RCC 7860 (cell line): ENCODE results near the gene VSIG2.
"Not testable (repeated sequence)": the region's sequence is repeated elsewhere in the genome, so short reads cannot be mapped to it uniquely, and the experiment has no call there.

Source experiments
- DNase-seq: peaks from one replicate; pipeline ENCODE4 v3.0.0-alpha.2; 2015; ENCODE audit warnings: low spot score
- FAIRE-seq: peaks from 2 replicates; lab custom pipeline; 2012; peaks lifted over from hg19 to GRCh38; lab: Jason Lieb, UNC

VSIG2 gene, protein sequence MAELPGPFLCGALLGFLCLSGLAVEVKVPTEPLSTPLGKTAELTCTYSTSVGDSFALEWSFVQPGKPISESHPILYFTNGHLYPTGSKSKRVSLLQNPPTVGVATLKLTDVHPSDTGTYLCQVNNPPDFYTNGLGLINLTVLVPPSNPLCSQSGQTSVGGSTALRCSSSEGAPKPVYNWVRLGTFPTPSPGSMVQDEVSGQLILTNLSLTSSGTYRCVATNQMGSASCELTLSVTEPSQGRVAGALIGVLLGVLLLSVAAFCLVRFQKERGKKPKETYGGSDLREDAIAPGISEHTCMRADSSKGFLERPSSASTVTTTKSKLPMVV

DNA sequence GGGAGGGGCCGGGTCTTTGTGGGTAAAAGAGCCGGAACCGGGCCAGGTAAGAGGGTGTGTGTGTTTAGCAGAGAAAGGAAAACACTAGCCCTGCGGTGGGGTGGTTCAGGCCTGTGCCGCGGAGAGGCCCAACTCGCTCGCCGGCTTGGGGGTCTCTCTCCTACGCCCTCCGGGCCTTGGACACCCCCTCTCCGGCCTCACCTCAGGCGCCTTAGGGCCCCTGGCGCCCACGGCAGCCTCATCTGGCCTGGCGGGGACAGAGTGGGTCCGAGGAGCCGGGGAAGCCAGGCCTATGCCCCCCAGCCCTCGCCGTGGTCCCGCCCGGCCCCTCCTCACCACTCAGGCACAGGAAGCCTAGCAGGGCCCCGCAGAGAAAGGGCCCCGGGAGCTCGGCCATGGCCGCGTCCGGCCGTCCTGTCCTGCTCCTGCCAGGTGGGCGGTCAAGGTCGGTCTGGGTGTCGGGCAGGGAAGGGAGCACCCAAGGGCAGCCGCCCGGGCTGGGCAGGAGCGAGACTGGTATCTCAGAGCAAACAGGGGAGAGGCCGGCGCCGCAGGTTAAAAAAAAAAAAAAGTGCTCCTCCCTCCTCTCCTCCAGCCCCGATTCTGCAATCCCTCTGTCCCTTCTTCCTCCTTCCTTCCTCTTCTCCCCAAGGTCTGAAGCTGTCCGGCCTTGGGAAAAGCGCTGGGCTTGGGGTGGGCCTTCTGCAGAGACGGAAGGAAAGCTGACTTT, at the start of gene VSIG2:
VSIG2 (minus strand) TSS at position 515 of the 730 bp plus-strand sequence; CDS start at position 397, 118 bp downstream.
- FAIRE-seq: no peak
- no peak for DNase-seq

DNA sequence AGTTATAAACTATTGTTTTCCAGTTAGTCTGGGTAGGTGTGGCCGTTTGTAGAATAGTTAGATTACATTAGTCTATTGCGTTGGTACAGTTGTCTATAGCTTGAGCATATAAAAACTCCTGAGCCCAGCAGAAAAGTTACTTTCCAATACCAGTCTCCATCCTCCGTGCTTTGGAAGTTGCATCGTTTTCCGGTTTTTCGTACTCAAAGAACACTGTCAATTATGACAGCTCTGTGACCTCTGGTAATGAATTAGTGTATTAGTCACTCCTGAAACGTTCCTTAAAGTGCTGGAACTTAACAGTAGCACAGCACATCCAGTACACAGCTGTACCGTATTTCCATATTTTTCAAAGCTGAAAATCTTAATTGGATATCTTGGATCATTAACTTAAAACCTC, 49.0 kb upstream of the VSIG2 start:
- no peak for FAIRE-seq
- DNase-seq: peak; percentile 28

DNA sequence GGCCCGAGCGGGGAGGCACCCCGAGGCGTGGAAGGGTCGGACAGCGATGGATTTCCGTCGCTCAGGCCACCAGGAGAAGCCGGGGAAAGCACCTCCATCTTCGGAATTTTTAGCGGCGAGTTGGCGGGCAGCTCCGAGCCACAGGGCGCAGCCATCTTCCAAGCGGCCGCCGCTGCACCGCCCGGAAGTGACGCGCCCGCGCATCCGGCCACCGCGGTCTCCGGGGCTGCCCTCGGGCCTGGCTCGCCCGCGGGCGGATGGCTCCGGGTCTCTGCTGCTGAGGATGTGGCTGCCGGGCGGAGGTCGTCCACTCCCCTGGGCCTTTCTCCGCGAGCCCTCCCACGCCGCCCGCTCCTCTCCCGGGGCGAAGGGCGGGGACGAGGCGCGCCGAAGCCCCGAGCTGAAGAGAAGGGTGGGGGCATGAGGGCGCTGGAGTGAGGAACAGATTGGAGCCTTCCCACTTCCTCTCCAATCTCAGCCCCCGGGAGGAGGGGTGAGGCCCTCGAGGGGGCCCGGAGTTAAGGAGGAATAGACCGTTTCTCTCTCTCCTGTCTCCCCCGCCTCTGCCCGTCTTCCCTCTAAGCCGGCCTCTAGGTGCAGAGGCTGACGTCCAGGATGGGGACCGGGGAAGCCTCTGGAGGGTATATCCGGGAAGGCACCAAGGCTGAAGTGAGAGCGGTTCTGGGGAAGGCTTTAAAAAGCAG, 48.3 kb upstream of the VSIG2 start, which contains the start of gene MSANTD2:
MSANTD2 (minus strand) TSS at position 181 of the 704 bp plus-strand sequence; CDS start at position 155, 26 bp downstream.
- DNase-seq (peak; percentile 37), FAIRE-seq (no peak)

DNA sequence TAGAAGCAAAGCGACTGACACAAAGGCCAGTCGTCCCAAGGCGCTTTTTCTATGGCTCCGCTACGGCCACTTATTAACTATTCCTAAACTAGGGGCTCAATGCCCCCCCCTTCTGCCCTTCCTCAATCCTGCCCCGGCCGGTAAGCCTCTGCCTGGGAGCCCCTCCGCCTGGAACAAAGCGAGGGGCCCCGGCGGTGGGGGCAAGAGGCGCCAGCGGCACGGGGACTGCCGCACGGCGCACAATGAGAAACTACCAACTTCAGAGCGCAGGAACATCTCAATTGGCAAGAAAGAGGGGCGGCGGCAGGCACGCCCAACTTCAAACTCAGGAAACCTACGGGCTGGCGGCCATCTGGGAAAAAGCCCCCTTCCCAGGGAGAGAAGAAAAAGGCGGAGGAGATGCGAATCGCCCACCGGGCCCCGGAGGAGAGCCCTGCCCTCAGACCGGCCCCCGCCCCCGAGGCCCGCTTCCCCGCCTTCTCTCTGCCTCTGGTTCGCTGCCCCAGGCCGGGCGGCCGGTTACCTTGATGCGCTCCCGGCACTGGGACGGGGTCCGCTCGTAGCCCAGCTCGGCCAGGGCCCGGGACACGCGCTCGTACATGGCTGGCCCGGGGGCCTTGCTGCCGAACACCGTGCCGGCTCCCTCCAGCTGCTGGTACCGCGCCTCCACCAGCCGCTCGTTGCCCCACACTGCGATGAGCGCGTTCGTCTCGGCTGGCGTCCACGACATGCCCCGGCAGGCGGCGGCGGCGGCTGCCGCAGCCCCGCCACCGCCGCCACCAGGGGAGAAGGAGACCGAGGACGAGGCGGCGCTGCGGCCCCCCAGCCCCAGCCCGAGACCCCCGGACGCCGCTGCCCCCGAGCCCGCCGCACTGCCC, 47.5 kb upstream of the VSIG2 start:
- DNase-seq (no peak), FAIRE-seq (no peak)

DNA sequence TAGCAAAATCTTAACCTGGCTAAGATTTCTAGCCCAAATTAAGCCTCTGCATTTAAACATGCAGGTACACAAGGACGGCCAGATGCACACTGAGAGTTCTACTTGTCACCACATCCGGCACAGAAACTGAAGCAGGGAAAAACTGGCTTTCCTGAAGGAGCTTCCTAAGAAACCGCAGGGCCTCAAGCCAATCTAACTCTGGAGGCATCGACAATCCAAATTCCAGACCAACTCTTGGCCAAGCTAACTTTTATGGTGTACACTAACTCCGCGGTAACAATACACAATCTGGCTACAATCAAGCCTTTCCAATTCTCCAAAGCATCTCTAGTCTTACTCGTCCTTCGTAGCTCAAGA, 46.9 kb upstream of the VSIG2 start:
- DNase-seq (peak; percentile 45), FAIRE-seq (no peak)

DNA sequence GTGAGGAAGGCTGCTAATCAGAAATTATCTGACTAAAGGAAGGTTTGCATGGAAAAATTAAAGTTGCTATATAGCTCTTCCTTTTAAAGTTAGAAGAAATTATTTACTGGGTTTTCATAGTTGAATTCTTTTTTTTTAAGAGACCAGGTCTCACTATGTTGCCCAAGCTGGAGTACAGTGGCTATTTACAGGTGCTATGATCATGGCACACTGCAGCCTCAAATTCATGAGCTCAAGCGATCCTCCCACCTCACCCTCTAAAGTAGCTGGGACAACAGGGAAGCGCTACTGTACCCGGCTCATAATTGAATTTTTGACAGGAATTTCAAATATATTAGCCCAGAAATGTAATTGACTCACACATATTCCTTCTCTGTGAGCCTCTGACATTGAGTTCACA, 44.3 kb upstream of the VSIG2 start:
- FAIRE-seq: no peak
- no peak for DNase-seq

DNA sequence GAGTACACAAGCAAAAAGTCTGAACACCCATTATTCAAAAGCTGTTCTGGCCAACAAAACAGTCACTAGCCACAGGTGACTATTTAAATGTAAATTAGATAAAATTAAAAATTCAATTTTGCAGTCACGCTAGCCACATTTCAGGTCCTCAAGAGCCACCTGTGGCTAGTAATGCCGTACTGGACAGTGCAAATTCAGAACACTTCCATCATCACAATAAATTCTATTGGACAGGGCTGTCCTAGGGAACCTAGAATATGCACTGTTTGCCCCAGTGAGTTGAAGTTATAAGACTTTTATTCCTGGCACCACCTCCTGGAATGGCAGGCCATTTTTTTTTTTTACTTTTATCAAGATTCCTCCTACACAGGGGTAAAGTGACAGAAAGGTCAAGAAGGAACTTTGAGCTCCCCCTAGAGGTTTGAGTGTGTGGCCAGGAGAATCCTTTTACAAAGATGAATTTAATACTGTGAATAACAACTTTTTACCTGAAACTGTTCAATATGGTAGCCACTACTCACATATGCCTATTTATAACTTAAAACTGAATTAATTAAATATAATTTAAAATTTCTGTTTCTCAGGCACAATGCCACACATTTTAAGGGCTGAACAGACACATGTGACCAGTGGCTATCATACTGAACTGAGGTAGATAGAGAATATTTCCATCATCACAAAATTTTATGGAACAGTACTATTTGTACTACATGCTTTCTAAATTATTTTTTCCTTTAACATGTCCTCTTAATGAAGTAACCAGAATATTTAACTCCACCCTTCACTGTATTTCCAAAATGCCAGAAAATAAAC, 41.6 kb upstream of the VSIG2 start:
- FAIRE-seq: peak; percentile 66
- DNase-seq: peak; percentile 18

DNA sequence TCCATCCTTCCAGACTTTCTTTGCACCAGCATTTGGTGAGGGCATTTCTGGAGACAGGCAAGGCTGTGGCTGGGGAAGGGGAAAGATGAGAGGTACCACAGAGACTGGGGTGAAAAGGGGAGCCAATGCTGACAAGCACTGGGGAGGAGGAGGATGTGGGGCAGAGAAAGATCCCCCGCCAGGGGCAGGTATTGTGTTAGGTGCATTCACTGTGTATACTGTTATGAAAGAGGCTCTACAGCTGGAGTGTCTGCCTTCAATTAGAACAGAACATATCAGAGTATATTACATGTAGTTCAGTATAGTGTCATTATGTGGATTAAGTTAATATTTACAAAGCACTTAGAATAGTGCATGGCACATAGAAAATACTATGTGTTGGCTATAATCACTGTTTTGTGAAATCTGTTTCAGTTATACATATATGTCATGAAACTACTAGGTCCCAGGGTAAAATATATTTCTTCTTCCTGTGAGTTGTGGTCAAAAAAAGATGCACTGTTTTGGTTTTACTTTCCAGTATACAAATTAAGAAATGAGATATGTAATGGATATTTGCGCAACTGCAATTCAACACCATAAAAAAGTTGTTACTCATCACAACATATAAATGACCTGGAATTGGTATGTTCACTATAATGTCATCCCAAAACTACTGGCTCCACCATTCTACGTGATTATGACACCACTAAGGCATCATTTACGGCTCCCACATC, 39.7 kb upstream of the VSIG2 start:
- DNase-seq (no peak), FAIRE-seq (no peak)

DNA sequence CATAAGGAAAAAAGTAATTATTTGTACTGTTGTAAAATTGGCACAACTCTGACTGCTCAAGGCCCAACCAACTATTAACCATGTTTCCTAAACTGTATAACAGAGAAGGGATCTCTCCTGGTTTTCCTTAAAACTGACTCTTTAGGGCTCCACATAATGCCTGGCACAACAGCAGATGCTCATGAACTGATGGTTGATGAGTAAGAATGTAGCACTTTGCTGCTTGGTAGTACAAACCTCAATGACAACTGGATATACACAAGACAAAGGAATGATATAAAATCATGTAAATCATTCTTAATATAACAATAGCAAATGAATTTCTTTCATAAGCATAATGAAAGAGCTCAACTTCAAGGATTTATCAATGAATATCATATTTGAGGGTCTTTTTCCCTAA, 36.5 kb upstream of the VSIG2 start:
- DNase-seq (no peak), FAIRE-seq (no peak)

DNA sequence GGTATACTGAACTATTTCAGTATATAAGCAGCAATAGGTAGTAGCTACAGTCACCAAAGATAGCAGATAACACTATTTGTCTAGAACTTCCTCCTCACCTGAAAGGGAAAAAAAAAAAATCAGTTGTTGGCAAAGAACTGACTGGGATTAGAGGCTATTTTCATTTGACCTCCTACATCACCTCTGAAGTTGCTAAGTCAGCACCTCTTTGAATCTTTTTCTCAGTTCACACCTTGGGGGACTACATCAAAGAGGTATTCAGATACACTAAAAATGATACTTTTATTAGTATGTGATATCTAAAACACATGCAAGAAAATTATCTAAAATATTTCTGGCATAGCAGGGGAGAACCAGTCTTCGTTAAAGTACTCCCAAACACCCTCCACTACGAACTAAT, 32.0 kb upstream of the VSIG2 start:
- DNase-seq (no peak), FAIRE-seq (no peak)

DNA sequence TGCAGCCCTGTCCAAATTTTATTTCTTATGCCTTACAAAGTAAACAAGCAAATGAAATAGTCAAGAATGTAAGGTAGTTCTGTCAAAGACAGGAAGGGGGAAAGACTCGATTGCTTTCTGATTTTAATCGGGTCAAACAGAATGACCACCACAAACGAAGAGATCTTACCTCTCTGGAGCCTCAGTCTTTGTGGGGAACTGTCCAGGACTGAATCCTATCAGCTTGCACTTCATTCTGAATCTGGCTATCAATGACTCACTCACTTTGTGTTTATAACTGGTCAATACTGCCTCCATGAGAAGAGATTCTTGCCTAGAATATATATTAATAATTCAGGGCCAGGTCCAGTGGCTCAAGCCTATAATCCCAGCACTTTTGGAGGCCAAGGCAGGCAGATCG, 30.9 kb upstream of the VSIG2 start:
- DNase-seq: no peak
- no peak for FAIRE-seq

DNA sequence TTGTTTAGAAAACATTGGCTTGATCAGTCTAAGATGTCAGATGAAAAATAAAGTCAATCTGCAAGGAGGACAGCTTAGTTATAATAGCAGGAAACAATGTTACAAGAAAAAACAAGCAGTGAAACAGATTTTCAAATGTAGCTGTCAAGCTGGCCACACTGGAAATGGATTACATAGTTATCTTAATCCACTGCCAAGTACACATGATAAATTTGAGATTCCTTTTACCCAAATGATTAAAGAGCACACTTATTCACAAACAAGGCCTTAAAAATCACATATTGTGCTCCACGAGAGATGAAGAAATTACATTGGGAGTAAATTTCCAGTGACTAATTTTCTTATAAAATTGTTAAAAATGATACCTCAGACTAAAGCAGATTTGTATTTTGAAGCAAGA, 27.5 kb upstream of the VSIG2 start:
- no peak for FAIRE-seq
- no peak for DNase-seq

DNA sequence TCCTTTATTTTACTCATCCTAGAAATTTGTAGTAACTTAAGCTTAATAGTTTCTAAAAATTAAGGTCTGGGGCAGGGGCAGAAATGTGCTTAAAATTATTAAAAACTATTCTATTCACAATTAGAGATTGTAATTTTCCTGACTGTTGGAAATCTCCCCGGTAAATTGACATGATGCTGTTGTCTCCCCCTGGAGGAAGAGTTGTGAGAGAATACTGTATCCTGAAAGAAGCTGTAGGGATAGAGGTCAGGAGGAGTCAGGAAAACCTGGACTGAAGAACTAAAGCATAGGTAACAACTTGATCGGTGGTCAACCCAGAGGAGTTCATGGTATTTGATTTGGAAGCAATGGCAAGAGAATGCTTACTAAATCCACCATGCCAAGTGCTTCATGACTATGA, 26.2 kb upstream of the VSIG2 start:
- no peak for DNase-seq
- no peak for FAIRE-seq

DNA sequence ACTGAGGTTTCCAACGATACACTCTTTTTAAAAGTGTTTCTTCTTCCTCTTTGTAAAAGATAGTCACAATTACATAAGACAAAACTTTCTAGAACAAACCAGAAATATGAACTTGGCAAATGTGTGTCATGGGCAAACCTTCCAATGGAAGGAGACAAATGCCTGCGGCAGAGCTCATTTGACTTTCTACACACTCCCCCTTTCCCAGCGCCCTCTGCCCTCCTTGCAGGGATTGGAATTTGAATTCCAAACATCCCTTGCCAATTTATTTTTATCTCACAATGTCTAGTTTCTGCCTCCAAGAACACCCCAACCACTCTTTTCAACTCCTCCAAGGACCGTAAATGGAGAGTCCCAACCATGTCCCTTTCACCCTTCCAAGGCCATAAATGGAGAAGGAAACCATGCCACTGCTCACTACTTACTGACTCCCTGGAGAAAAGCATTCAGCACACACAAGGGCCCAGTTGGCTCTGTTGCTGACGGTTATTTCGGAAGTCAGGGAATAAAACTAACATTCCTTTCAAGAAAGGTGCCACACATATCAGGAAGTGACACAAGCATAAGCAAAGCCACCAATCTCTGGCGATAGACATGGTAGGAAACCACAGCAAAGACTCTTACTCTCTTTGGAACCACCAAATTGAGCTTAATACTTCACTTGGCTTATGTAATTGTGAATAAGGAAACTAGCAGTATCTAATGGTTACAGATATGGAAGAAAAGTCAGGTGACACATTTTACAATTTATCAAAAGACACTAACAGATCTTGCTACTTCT, 25.0 kb upstream of the VSIG2 start:
- DNase-seq: no peak
- no peak for FAIRE-seq

DNA sequence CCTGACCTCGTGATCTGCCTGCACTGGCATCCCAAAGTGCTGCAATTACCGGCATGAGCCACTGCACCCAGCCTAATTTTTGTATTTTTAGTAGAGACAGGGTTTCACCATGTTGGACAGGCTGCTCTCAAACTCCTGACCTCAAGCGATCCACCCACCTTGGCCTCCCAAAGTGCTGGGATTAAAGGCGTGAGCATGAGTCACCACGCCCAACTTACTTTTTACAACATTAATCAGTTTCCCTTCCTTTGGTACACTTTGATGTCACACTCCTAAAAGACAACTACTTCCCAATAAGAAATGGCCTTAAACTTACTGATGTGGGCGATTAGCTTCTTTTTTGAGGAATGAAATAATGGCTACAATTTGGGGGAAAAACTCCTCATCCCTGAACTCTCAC, 18.9 kb upstream of the VSIG2 start:
- FAIRE-seq, DNase-seq: not testable (repeated sequence)

DNA sequence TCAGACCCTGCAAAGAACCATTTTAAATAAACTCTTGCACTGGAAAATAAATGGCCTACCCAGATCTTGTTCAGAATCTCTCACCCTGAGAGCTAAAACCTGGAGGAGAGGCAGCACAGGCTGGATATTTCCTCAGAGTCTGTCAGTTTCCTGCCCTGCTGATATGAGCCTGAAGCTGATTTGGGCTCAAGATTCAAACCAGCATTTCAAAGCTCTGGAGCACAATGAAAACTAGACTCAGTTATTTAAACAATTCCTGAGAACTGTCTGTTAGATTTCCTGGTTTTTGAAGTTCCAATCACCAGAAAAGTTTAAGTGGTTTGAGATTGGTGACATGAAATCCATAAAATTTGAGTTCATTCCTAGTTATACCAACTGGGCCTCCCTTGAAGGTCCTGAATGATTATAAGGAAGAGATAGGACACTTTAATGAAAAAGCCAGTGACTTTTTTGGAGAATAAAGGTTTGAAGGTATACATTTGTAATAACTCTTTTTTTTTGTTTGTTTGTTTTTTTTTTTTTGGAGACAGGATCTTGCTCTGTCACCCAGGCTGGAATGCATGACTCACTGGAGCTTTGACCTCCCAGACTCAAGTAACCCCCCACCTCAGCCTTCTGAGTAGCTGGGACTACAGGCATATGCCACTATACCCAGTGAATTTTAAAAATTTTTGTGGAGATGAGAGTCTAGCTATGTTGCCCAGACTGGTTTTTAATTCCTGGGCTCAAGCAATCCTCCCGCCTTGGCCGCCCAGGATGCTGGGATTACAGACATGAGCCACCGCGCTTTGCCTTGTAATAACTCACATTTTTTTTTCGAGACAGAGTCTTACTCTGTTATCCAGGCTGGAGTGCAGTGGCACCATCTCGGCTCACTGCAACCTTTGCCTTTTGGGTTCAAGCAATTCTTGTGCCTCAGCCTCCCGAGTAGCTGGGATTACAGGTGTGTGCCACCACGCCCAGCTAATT, 18.0 kb upstream of the VSIG2 start:
- DNase-seq: peak; percentile 46

DNA sequence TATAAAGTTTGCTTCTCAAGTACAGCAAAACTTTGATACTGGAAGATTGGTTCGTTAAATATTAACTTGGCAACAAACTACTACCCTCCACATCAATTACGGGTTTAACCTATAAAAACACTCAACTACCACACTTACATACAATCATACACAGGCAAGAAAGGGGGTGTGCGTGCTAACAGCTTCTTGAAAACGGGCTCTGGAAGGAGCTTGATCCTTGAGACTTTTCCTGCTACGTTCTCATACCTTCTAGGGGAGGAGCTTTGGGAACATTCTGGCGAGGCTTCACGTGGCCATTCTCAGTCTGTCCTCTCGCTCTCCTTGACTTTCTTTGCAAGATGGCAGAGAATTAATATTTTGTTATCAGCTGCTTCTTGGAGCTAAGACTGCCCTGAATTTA, 16.9 kb upstream of the VSIG2 start:
- no peak for FAIRE-seq
- no peak for DNase-seq

More for the DNA sequence above, 18.0 kb upstream of the VSIG2 start:
- FAIRE-seq: no peak
